Measurements from ENCODE around the gene PPP2R3B.
A peak's percentile ranks its signal among the peaks of the same experiment; 100 is the strongest.

Gene PPP2R3B

DNA sequence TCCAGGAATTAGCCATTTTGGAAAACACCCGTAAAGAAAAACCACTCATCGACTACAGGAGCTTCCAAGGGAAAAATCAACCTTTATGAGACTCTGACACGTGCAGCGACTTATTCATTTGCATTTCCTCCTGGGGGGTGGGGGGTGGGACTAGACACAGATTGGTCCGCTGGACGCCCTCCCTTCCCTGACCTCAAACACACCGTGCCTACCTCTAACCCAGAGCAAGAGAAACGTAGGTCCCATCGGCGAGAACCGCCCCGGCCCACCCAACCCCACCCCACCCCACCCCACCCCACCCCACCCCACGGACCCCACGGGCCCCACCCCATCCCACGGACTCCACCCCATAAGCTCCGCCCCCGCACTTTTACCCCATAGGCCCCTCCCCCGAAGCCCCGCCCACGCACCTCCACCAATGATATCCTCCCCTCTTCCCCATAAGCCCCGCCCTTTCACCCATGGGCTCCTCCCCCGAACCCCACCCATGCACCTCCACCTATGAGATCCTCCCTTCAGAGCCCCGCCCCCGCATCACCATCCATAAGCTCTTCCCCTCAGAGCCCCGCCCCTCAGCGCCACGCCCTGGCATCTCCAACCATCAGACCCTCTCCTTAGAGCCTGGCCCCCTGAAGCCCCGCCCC lies 69.2 kb downstream of the PPP2R3B start:
- H3K27ac ChIP-seq (ENCODE audit: extremely low read depth, low read depth, low read length), result no peak overlapping the region
- H3K9me3 ChIP-seq (ENCODE audit: control insufficient read depth, insufficient read depth, low read depth, low read length), result no peaks in the 10 kb centered on the region
- H3K36me3 ChIP-seq (ENCODE audit: control insufficient read depth in 2 of 2, insufficient read depth in 1 of 2, low read length in 2 of 2), result peaks cover 0 to 35% of the 10 kb centered on the region in 2 experiments; a peak in 1 of 3 replicates
- POLR2A ChIA-PET, result no interaction called here
- CTCF ChIA-PET, result no interaction called here
- H3K4me1 ChIP-seq (ENCODE audit: control insufficient read depth, insufficient read depth, low read length), result peaks cover 12% of the 10 kb centered on the region
- peak overlapping the region; percentile 27 for H3K4me3 ChIP-seq (ENCODE audit: low read depth, low read length)
- TF ChIP-seq ZNF529 (tag by site-specific recombination; IDR thresholded peaks at IDR 0.05; ENCODE audit: insufficient replicate concordance) (no peak), ZBTB17 (tag by site-specific recombination; IDR thresholded peaks at IDR 0.05) (no peak), ZNF670 (tag by site-specific recombination; IDR thresholded peaks at IDR 0.05; ENCODE audit: low read depth) (no peak), ZNF211 (tag by site-specific recombination; IDR thresholded peaks at IDR 0.05; ENCODE audit: low read depth) (no peak), ZNF558 (tag by site-specific recombination; IDR thresholded peaks at IDR 0.05) (no peak), ZNF510 (tag by site-specific recombination; IDR thresholded peaks at IDR 0.05; ENCODE audit: insufficient replicate concordance) (no peak), ZNF335 (tag by site-specific recombination; conservative IDR thresholded peaks at IDR 0.05) (no peak), KLF9 (tag by site-specific recombination; IDR thresholded peaks at IDR 0.05; ENCODE audit: low read depth) (peak; percentile 80), BCL11B (tag by site-specific recombination; IDR thresholded peaks at IDR 0.05; ENCODE audit: low read depth) (no peak), KLF8 (tag by site-specific recombination; IDR thresholded peaks at IDR 0.05) (peak; percentile 94), ZNF629 (tag by site-specific recombination; IDR thresholded peaks at IDR 0.05) (no peak), OSR2 (tag by site-specific recombination; IDR thresholded peaks at IDR 0.05) (no peak), ZNF473 (tag by site-specific recombination; IDR thresholded peaks at IDR 0.05) (no peak), ZNF596 (tag by site-specific recombination; IDR thresholded peaks at IDR 0.05) (no peak), YY2 (tag by site-specific recombination; IDR thresholded peaks at IDR 0.05) (no peak), ZNF830 (tag by site-specific recombination; IDR thresholded peaks at IDR 0.05; ENCODE audit: low read depth) (no peak), ZNF555 (tag by site-specific recombination; conservative IDR thresholded peaks at IDR 0.05) (no peak), ZNF677 (tag by site-specific recombination; IDR thresholded peaks at IDR 0.05) (no peak), ZNF202 (tag by site-specific recombination; IDR thresholded peaks at IDR 0.05; ENCODE audit: borderline replicate concordance) (no peak), ZBTB21 (tag by site-specific recombination; IDR thresholded peaks at IDR 0.05) (no peak), GLI2 (tag by site-specific recombination; IDR thresholded peaks at IDR 0.05; ENCODE audit: borderline replicate concordance, low read depth) (no peak), ZNF37A (tag by site-specific recombination; IDR thresholded peaks at IDR 0.05) (no peak), ZNF548 (tag by site-specific recombination; IDR thresholded peaks at IDR 0.05) (no peak)
- TF ChIP-seq, protein P1, sequence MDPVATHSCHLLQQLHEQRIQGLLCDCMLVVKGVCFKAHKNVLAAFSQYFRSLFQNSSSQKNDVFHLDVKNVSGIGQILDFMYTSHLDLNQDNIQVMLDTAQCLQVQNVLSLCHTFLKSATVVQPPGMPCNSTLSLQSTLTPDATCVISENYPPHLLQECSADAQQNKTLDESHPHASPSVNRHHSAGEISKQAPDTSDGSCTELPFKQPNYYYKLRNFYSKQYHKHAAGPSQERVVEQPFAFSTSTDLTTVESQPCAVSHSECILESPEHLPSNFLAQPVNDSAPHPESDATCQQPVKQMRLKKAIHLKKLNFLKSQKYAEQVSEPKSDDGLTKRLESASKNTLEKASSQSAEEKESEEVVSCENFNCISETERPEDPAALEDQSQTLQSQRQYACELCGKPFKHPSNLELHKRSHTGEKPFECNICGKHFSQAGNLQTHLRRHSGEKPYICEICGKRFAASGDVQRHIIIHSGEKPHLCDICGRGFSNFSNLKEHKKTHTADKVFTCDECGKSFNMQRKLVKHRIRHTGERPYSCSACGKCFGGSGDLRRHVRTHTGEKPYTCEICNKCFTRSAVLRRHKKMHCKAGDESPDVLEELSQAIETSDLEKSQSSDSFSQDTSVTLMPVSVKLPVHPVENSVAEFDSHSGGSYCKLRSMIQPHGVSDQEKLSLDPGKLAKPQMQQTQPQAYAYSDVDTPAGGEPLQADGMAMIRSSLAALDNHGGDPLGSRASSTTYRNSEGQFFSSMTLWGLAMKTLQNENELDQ (tag by site-specific recombination; IDR thresholded peaks at IDR 0.05; ENCODE audit: low read depth), result no peak
- TF ChIP-seq, protein P2, sequence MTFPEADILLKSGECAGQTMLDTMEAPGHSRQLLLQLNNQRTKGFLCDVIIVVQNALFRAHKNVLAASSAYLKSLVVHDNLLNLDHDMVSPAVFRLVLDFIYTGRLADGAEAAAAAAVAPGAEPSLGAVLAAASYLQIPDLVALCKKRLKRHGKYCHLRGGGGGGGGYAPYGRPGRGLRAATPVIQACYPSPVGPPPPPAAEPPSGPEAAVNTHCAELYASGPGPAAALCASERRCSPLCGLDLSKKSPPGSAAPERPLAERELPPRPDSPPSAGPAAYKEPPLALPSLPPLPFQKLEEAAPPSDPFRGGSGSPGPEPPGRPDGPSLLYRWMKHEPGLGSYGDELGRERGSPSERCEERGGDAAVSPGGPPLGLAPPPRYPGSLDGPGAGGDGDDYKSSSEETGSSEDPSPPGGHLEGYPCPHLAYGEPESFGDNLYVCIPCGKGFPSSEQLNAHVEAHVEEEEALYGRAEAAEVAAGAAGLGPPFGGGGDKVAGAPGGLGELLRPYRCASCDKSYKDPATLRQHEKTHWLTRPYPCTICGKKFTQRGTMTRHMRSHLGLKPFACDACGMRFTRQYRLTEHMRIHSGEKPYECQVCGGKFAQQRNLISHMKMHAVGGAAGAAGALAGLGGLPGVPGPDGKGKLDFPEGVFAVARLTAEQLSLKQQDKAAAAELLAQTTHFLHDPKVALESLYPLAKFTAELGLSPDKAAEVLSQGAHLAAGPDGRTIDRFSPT (tag by site-specific recombination; IDR thresholded peaks at IDR 0.05), result peak; percentile 77
- TF ChIP-seq, protein P3, sequence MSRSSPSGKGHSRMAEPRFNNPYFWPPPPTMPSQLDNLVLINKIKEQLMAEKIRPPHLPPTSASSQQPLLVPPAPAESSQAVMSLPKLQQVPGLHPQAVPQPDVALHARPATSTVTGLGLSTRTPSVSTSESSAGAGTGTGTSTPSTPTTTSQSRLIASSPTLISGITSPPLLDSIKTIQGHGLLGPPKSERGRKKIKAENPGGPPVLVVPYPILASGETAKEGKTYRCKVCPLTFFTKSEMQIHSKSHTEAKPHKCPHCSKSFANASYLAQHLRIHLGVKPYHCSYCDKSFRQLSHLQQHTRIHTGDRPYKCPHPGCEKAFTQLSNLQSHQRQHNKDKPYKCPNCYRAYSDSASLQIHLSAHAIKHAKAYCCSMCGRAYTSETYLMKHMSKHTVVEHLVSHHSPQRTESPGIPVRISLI (tag by site-specific recombination; IDR thresholded peaks at IDR 0.05), result no peak
- TF ChIP-seq, protein P4, sequence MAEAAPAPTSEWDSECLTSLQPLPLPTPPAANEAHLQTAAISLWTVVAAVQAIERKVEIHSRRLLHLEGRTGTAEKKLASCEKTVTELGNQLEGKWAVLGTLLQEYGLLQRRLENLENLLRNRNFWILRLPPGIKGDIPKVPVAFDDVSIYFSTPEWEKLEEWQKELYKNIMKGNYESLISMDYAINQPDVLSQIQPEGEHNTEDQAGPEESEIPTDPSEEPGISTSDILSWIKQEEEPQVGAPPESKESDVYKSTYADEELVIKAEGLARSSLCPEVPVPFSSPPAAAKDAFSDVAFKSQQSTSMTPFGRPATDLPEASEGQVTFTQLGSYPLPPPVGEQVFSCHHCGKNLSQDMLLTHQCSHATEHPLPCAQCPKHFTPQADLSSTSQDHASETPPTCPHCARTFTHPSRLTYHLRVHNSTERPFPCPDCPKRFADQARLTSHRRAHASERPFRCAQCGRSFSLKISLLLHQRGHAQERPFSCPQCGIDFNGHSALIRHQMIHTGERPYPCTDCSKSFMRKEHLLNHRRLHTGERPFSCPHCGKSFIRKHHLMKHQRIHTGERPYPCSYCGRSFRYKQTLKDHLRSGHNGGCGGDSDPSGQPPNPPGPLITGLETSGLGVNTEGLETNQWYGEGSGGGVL (tag by site-specific recombination; IDR thresholded peaks at IDR 0.05), result no peak
- TF ChIP-seq, protein P5, sequence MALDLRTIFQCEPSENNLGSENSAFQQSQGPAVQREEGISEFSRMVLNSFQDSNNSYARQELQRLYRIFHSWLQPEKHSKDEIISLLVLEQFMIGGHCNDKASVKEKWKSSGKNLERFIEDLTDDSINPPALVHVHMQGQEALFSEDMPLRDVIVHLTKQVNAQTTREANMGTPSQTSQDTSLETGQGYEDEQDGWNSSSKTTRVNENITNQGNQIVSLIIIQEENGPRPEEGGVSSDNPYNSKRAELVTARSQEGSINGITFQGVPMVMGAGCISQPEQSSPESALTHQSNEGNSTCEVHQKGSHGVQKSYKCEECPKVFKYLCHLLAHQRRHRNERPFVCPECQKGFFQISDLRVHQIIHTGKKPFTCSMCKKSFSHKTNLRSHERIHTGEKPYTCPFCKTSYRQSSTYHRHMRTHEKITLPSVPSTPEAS (tag by site-specific recombination; IDR thresholded peaks at IDR 0.05), result no peak
- TF ChIP-seq, protein P6, sequence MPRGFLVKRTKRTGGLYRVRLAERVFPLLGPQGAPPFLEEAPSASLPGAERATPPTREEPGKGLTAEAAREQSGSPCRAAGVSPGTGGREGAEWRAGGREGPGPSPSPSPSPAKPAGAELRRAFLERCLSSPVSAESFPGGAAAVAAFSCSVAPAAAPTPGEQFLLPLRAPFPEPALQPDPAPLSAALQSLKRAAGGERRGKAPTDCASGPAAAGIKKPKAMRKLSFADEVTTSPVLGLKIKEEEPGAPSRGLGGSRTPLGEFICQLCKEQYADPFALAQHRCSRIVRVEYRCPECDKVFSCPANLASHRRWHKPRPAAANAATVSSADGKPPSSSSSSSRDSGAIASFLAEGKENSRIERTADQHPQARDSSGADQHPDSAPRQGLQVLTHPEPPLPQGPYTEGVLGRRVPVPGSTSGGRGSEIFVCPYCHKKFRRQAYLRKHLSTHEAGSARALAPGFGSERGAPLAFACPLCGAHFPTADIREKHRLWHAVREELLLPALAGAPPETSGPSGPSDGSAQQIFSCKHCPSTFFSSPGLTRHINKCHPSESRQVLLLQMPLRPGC (tag by site-specific recombination; IDR thresholded peaks at IDR 0.05), result no peak
